Measurements from ENCODE around the gene FGD3. TPM values are rescaled to one million over a fixed set of nuclear protein-coding genes. Genes with fewer than 3 reads are reported as not detected.
"Not testable (repeated sequence)": the region's sequence is repeated elsewhere in the genome, so short reads cannot be mapped to it uniquely, and the experiment has no call there.

The FGD3 gene
- total RNA-seq, result 2.3 TPM

GRCh38 chr9:92947268-92948037 lies at the start of gene FGD3:
TSS of gene FGD3 (plus strand) at chr9:92947523. CDS start at chr9:92976257, 28,734 bp downstream.
- ATAC-seq (peak; percentile 77), DNase-seq (ENCODE audit: low spot score) (peak; percentile 40)

- DNase-seq (ENCODE audit: low spot score); ATAC-seq: not testable (repeated sequence)
These were observed 42.2 kb upstream of the FGD3 start for GRCh38 chr9:92905137-92905536.

- DNase-seq (ENCODE audit: low spot score), result no peak
- ATAC-seq, result peak; percentile 30
These were observed 35.5 kb upstream of the FGD3 start for GRCh38 chr9:92911511-92912475.

GRCh38 chr9:92917176-92917800 lies 30.0 kb upstream of the FGD3 start:
- ATAC-seq, result peak; percentile 22

GRCh38 chr9:92920437-92920836 lies 26.9 kb upstream of the FGD3 start:
- DNase-seq (ENCODE audit: low spot score), result no peak
- ATAC-seq, result no peak

More at GRCh38 chr9:92917176-92917800, 30.0 kb upstream of the FGD3 start:
- DNase-seq (ENCODE audit: low spot score), result no peak

- no peak for ATAC-seq
- no peak for DNase-seq (ENCODE audit: low spot score)
These were observed 15.7 kb upstream of the FGD3 start for GRCh38 chr9:92931606-92932005.

- no peak for ATAC-seq
- no peak for DNase-seq (ENCODE audit: low spot score)
These were observed 13.0 kb upstream of the FGD3 start for GRCh38 chr9:92934321-92934720.

- no peak for ATAC-seq
These were observed 9.3 kb upstream of the FGD3 start for GRCh38 chr9:92938025-92938424.

GRCh38 chr9:92941861-92942260 lies 5.5 kb upstream of the FGD3 start:
- ATAC-seq, result no peak
- no peak for DNase-seq (ENCODE audit: low spot score)

More at GRCh38 chr9:92938025-92938424, 9.3 kb upstream of the FGD3 start:
- no peak for DNase-seq (ENCODE audit: low spot score)

GRCh38 chr9:92942688-92943616 lies 4.4 kb upstream of the FGD3 start:
- ATAC-seq (peak; percentile 75), DNase-seq (ENCODE audit: low spot score) (no peak)

- peak; percentile 39 for DNase-seq (ENCODE audit: low spot score)
These were observed 2.4 kb upstream of the FGD3 start for GRCh38 chr9:92944921-92945320.

GRCh38 chr9:92945796-92946195 lies 1.5 kb upstream of the FGD3 start:
- no peak for DNase-seq (ENCODE audit: low spot score)
- no peak for ATAC-seq

More at GRCh38 chr9:92944921-92945320, 2.4 kb upstream of the FGD3 start:
- no peak for ATAC-seq

GRCh38 chr9:92948038-92948534 lies 763 bp downstream of the FGD3 start:
- ATAC-seq (no peak), DNase-seq (ENCODE audit: low spot score) (peak; percentile 15)

- ATAC-seq, result no peak
- peak; percentile 39 for DNase-seq (ENCODE audit: low spot score)
These were observed 1.3 kb downstream of the FGD3 start for GRCh38 chr9:92948632-92949031.

GRCh38 chr9:92949266-92949982 lies 2.1 kb downstream of the FGD3 start:
- DNase-seq (ENCODE audit: low spot score) (peak; percentile 24), ATAC-seq (no peak)

GRCh38 chr9:92950359-92950955 lies 3.1 kb downstream of the FGD3 start:
- ATAC-seq (no peak), DNase-seq (ENCODE audit: low spot score) (peak; percentile 33)

GRCh38 chr9:92952906-92953610 lies 5.7 kb downstream of the FGD3 start:
- peak; percentile 32 for DNase-seq (ENCODE audit: low spot score)
- ATAC-seq, result no peak
